Stimulated activated CD8-positive, alpha-beta memory T cell treated with anti-CD3 and anti-CD28 coated beads, Interleukin-12 subunit alpha, Interleukin-12 subunit beta, amount 100 ng/mL, for 1 hour (primary cell): Measurements from ENCODE around the gene CLEC4G.
"Not testable (repeated sequence)": the region's sequence is repeated elsewhere in the genome, so short reads cannot be mapped to it uniquely, and the experiment has no call there.

Experiments
- DNase-seq: peaks from one replicate; pipeline ENCODE4 v3.0.0-alpha.2; 2020; ENCODE audit warnings: low read depth

CLEC4G gene, protein sequence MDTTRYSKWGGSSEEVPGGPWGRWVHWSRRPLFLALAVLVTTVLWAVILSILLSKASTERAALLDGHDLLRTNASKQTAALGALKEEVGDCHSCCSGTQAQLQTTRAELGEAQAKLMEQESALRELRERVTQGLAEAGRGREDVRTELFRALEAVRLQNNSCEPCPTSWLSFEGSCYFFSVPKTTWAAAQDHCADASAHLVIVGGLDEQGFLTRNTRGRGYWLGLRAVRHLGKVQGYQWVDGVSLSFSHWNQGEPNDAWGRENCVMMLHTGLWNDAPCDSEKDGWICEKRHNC

DNA sequence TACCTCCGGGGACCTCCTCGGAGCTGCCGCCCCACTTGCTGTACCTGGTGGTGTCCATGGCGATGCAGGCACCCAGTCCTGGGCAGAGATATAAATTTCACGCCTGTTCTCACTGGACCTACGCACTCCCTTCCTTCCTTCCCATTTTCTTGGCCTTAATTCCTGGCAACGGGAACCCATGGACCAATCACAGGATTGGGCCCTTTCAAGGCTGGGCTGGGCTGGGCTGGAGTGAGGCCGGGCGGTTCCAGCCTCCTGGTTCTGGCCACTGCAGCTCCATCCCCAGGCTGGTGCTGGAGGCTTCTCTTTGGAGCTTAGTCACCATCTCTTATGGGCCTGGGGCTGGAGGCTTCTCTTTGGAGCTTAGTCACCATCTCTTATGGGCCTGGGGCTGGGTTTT is at the start of gene CLEC4G:
TSS of gene CLEC4G (minus strand) at position 66 of the 400 bp plus-strand sequence. CDS start at position 58, 8 bp downstream.
- no peak for DNase-seq

DNA sequence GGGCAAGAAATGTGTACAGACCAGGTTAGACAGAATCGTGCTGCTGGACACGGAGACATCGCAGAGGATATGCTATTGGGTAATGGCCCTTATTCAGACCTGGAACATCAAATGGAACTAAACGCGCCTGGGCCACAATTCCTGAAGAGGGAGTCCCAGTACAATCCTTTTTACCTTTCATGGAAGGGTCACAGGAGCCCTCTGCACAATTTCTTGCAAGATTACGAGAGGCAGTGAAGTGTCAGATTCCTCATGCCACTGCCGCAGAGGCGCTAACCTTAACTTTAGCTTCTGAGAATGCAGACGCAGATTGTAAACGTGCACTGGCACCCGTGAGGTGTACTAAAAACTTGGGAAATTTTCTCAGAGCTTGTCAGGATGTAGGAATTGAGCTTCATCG is 49.2 kb upstream of the CLEC4G start:
- DNase-seq, result no peak

DNA sequence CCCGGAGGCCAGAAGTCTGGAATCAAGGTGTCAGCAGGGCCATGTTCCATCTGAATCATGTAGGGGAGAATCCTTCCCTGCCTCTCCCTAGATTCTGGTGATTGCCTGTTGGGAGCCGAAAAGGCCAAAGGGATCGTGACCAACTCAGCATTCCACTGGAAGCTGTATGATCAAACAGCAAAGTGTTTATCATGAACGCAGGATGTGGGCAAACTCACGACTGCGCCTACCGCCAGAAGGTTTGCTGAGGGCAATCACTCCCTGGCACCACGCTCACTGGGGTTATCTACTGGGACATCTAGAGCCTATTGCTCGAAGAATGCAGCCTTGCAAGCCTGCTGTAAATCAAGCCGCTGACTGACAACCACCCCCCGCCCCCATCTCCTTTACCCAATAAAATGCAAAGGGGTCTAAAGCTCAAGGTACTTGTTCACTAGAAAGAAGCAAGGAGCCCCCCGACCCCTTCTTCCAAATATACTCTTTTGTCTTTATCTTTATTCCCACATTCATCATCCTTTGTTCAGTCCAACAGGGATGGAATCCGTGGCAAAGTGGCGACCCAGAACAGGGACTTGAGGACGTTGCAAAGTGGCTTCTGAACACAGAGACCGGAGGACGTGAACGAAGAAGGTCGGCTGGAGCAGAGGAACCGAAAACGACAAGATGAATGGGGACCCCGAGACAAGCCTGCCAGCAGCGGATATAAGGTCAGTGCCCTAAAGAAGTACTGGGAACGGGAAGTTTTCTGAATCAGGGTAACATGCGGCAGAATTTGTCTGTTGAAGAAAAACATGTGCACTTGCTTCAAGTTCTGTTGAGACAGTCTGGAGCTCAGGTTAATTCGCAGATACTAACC is 47.9 kb upstream of the CLEC4G start:
- no peak for DNase-seq

DNA sequence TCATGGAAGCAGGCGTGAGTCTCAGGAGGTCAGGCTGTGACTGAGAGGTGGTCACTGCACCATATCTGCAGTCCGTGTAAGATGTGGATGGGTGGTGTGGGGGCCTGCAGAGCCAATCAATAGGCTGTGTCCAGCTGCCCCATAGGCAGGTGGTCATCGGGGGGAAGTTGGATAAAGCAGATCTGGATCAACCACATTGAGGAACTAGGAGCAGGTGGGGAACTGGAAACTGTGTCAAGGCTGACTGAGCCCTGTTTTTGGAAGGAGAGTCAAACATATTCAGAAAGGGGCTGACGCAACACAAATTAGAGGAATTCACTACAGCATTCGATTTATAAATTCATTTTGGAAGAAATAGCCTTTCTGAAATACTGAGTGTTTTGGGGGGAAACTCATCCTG is 46.2 kb upstream of the CLEC4G start:
- DNase-seq, result no peak

DNA sequence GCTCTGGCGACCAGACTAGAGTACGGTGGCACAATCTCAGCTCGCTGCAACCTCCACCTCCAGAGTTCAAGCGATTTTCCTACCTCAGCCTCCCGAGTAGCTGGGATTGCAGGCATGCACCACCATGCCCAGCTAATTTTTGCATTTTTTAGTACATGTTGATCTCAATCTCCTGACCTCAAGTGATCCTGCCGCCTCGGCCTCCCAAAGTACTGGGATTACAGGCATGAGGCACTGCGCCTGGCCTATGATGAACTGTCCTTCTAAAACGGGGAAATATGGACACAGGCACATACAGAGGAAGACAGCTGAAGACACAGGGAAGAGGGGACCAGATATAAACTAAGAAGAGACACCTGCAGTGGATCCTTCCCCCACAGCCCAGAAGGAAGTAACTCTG is 43.9 kb upstream of the CLEC4G start:
- no peak for DNase-seq

DNA sequence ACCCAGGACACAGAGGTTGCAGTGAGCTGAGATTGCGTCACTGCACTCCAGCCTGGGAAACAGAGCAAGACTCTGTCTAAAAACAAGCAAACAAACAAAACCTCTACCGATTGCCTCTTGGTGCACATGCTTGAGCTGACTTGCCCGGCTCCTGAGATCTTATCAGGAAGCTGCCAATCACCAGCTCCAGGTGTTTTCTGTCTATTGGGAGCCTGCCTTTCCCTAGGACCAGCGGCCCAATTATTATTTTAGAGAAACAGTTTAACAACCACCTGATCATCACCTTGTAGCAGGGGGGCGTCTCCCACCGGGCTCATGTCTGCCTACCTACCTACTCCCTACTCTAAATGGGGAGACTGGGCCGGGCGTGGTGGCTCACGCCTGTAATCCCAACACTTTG is 41.9 kb upstream of the CLEC4G start:
- no peak for DNase-seq

DNA sequence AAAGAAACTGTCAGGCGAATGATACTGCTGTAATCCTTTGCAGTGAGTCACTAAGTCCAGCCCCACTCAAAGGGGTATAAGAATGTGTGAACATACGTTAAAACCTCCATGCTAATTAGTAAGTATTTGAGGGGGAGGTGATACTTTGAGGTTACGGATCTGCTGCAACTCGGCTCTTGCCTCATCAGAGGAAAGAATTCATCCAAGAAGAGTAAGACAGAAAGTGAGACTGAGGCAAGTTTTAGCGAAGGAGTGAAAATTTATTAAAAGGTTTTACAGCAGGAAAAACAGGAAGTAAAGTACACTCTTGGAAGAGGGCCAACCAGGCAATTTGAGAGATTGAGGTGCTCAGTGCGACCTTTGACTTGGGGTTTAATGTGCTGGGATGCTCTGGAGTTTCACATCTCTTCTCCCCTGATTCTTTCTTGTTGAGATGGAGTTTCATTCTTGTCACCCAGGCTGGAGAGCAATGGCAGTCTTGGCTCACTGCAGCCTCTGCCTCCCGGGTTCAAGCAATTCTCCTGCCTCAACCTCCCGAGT is 40.9 kb upstream of the CLEC4G start:
- peak; percentile 1 for DNase-seq

DNA sequence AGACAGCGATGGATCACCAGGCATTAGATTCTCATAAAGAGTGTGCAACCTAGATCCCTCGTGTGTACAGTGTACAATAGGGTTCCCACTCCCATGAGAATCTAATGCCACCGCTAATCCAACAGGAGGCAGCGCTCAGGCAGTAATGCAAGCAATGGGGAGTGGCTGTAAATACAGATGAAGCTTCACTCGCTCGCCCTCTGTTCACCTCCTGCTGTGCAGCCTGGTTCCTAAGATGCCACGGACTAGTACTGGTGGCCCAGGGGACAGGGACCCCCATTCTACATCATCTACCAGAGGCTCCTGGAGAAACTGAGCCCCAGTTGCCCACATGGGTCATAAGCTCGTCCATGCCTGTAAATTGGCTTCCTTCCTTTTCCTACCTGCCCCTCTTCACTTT is 39.2 kb upstream of the CLEC4G start:
- no peak for DNase-seq

DNA sequence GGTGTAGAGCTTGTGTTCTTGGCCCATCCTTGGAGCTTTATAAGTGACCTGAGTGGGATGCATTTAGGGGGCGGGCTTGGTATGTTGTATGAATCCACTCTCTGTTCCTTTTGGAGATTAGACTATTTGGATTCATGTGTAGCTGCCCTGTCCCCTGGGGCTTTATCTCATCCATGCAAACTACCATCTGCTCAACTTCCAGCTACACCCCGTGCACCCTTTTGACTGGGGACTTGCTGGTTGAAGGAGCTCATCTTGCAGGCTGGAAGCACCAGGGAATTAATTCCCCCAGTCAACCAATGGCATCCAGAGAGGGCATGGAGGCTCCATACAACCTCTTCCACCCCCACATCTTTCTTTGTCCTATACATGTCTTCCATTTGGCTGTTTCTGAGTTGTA is 37.3 kb upstream of the CLEC4G start:
- no peak for DNase-seq

DNA sequence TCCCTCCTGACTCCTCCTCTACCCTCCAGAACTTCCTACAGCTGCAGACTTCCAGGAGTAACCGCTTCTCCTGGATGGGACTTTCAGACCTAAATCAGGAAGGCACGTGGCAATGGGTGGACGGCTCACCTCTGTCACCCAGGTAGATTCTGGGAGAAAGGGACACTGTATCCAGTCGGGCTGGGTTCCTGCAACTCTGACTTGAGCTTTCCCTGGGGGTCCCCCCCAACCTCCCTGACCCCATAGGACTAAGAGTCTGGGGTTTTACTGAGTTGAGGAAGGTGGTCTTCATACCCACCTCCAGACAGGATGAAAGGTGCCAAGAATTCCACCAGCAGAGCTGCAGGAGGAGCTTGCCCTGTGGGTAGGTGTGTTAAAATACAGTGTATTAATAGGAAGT is 35.6 kb upstream of the CLEC4G start:
- no peak for DNase-seq

DNA sequence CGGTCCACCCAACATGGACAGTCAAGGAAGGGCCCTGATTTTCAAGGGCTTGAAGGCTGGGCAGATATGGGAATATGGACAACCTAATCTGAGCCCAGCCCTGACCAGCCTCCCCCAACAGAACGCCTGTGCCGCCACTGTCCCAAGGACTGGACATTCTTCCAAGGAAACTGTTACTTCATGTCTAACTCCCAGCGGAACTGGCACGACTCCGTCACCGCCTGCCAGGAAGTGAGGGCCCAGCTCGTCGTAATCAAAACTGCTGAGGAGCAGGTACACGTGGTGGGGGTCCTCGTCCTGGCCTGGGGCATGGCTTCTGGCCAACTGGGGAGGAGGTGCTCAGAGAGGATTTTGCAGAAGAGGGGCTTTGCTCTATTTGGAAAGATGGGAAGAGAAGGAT is 34.6 kb upstream of the CLEC4G start:
- no peak for DNase-seq

DNA sequence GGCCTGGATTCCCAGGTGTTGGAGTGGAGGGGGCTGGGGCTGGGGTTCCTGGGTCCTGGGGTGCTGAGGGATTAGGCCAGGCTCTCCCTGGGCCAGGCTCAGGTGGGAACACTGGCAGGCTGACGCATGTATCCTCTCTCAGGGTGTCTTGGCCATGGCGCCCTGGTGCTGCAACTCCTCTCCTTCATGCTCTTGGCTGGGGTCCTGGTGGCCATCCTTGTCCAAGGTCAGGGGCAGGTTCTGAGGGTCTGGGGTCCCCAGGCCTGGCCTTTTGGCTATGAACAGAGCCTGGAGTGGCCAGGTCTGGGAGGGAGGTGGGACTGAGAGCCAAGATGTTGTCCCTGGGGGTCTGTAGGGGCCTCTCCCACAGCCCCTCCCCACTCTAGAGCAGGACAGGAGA is 33.1 kb upstream of the CLEC4G start:
- DNase-seq, result not testable (repeated sequence)

DNA sequence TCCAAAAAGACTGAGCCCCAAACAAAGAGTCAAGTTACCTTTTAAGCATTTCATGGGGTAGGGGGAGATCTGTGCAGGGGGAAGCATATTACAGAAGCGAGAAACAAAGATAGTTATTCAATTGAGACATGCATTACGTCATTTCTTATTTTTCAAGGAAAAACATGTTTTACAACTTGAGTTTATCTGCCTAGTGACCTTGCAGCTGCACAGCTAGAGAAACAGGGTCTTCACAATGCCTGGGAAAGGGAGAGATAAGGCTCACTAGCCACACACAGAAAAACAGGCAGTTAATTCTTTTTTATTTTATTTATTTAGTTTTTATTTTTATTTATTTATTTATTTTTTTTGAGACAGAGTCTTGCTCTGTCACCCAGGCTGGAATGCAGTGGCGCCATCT is 32.2 kb upstream of the CLEC4G start:
- not testable (repeated sequence) for DNase-seq

DNA sequence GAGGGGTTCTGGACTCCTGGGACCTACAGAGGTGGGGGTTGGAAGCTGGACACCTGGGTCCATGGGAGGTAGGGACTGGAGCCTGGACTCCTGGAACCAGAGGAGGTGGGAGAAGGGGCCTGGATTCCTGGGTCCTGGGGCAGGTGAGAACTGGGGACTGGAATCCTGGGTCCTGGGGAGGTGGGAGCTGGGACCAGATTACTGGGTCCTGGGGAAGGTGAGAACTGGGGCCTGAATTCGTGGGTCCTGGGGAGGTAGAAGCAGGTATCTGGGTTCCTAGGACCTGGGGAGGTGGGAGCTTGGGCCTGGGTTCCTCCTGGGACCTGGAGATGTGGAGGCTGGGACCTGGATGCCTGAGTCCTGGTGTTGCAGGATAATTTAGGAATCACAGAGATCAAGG is 31.8 kb upstream of the CLEC4G start:
- DNase-seq, result no peak

DNA sequence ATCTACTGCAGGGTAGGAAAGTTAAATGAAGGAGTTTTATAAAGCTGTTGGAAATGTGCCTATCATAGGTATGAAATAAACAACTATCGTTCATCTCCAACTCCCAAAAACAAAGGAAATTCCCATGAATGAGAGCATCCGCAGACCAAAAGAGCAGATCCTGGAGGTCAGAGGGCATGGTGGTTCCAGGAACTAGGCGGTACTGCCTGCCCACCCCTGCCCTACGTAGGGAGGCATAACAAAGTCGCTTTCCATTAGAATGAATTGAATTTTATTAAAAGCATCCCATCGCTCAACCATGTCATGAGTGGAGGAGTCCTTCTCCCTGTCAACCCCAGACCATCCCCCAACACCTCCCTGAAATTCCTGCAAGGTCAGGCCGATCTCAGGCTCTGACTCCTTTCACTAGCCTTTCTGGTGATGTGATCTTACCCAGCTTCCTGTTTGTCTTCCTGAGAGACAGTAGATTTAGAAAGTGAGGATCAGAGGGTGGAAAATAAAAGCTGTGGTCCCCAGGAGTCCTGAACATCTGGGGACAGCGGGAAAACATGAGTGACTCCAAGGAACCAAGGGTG is 30.9 kb upstream of the CLEC4G start, which contains the start of gene CLEC4M:
TSS of gene CLEC4M (plus strand) at position 525 of the 575 bp plus-strand sequence. CDS start at position 549, 24 bp downstream.
- no peak for DNase-seq

DNA sequence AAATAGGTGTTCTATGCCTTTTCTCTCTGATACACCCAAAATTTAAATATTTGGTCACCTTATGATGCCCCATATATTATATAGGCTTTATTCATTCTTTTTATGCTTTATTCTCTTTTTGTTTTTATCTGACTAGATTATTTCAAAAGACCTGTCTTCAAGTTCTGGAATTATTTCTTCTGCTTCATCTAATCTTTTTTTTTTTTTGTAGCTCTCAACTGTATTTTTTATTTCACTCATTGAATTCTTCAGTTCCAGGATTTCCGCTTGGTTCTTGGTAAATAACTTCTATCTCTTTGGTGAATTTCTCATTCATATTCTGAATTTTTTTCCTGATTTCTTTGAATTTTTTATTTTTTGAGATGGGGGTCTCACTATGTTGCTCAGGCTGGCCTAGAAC is 27.2 kb upstream of the CLEC4G start:
- DNase-seq, result no peak

DNA sequence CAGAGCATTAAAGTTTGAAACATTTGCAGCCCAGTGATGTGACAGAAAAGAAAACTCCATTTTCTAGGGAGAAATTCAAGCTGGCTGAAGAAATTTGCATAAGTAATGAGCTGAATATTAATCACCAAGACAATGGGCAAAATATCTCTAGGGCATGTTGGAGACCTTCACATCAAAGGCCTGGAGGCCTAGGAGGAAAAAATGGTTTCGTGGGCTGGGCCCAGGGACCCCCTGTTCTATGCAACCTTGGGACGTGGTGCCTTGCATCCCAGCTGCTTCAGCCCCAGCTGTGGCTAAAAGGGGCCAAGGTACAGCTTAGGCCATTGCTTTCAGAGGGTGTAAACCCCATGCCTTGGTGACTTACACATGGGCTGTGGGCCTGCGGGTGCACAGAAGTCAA is 25.4 kb upstream of the CLEC4G start:
- no peak for DNase-seq

DNA sequence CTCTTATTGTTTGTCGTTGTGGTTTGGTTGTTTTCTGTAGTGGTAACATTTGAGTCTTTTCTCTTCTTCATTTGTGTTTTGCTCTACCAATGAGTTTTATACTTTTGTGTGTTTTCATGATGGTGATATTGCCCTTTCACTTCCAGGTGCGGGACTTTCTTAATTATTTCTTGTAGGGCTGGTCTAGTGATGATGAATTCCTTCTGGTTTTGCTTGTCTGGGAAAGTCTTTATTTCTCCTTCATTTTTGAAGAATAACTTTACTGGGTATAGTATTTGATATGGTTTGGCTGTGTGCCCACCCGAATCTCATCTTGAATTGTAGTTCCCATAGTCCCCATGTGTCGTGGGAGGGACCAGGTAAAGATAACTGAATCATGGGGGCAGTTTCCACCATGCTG is 24.3 kb upstream of the CLEC4G start:
- DNase-seq, result no peak

DNA sequence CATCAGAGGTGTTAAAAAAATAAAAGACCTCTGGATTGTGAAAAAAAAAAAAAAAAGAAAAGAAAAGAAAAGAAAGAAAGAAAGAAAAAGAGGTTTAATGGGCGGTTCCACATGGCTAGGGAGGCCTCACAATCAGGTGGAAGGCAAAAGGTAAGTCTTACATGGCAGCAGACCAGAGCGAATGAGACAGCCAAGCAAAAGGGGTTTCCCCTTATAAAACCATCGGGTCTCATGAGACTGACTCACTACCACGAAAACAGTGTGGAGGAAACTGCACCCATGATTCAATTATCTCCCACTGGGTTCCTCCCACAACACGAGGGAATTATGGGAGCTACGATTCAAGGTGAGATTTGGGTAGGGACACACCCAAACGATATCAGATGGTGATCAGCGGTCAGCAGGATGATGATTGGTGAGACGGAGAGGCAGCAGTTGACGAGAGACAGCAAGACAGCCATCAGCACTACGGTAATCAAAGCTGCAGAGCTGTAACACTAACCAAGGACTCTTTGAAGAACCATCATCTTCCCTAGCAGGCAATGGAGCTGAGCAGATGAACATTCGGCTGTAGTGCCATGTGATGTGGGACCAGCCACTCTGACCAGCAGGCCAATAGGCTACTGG is 19.4 kb upstream of the CLEC4G start:
- DNase-seq, result peak; percentile 7

DNA sequence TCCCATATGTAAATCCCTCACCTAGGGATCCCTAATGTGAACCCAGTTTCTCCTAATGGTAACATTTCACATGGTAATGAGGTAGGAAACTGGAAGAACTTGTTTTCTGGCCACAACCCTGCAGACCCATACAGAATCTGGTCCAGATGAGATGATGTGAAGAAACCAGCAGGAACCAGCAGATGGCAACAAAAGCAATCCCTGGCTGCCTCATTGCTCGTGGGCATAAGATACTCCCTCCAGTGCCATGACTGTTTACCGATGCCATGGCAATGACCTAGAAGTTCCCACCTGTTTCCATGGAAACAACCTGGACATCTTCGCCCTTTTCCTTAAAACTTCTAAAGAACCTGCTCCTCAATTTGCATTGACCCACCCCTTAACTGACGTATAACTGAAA is 16.8 kb upstream of the CLEC4G start:
- no peak for DNase-seq

DNA sequence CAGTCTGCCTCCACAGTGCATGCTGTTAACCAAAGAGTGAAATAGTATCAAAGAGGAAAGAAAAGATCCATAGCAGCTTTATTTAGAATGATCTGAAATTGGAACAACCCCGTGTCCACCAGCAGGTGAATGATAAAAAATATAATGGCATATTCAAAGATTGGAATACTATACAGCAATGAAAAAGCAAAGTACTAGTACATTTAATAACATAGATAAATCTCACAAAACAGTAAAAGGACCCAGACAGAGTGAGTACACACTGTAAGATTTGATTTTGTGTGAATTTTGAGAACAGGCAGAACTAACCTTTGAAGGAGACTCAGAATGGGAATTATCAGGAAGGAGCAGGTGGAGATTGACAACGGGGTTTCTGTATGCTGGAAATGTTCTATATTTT is 16.3 kb upstream of the CLEC4G start:
- DNase-seq, result no peak
